ENCODE results near the gene CXCL11. TPM values are rescaled to one million over a fixed set of nuclear protein-coding genes. Genes with fewer than 3 reads are reported as not detected.
A peak's percentile ranks its signal among the peaks of the same experiment; 100 is the strongest.
"Not testable (repeated sequence)": the region's sequence is repeated elsewhere in the genome, so short reads cannot be mapped to it uniquely, and the experiment has no call there.

Gene CXCL11
- total and polyA plus RNA-seq, 2 of the 13 experiments (the other 11 are each of a cell fraction or from before 2014, with no cell fraction given), result 0.08 TPM; not detected in 1

DNA sequence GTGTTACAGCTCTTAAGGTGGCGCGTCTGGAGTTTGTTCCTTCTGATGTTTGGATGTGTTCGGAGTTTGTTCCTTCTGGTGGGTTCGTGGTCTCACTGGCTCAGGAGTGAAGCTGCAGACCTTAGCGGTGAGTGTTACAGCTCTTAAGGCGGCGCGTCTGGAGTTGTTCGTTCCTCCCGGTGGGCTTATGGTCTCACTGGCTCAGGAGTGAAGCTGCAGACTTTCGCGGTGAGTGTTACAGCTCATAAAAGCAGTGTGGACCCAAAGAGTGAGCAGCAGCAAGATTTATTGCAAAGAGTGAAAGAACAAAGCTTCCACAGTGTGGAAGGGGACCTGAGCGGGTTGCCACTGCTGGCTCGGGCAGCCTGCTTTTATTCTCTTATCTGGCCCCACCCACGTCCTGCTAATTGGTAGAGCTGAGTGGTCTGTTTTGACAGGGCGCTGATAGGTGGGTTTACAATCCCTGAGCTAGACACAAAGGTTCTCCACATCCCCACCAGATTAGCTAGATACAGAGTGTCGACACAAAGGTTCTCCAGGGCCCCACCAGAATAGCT lies 14.1 kb upstream of the CXCL11 start:
- H3K9ac ChIP-seq (ENCODE audit: insufficient read depth, low read depth, low read length); H3K36me3 ChIP-seq (replicated peaks in 1 of 2; ENCODE audit: control insufficient read depth in 1 of 2, insufficient read depth in 2 of 2, low read length in 2 of 2); H3K4me3 ChIP-seq (replicated peaks in 1 of 3; ENCODE audit: insufficient read depth in 1 of 3, low read depth in 2 of 3, low read length in 3 of 3); H3K27me3 ChIP-seq (ENCODE audit: control insufficient read depth in 1 of 2, insufficient read depth in 2 of 2, low read length in 2 of 2); H3K9me3 ChIP-seq (ENCODE audit: low read length); BruUV-seq (replicated peaks); DNase-seq (ENCODE audit: low spot score); H3K79me2 ChIP-seq (ENCODE audit: insufficient read depth, low read length); FAIRE-seq; H2AFZ ChIP-seq (ENCODE audit: low read length); CTCF ChIA-PET (ENCODE audit: low intra/inter-chr PET ratio, low total read pairs); H3K4me2 ChIP-seq (ENCODE audit: low read depth, low read length); H3K27ac ChIP-seq (ENCODE audit: extremely low read length, insufficient read depth, low read length); POLR2A ChIA-PET; intact Hi-C loops (cut with micrococcal nuclease; ENCODE audit: unreplicated experiment); ATAC-seq; in situ Hi-C loops (cut with HindIII; ENCODE audit: extremely low pct_ligation_motif_present, low pct_unique_long_range_greater_than_20kb); H3K4me1 ChIP-seq (ENCODE audit: insufficient read depth, low read length); H4K20me1 ChIP-seq (ENCODE audit: insufficient read depth, low read length): not testable (repeated sequence)
- 72% methylated on average over 11 of the region's 17 CpGs for WGBS (ENCODE audit: low lambda C conversion rate)

DNA sequence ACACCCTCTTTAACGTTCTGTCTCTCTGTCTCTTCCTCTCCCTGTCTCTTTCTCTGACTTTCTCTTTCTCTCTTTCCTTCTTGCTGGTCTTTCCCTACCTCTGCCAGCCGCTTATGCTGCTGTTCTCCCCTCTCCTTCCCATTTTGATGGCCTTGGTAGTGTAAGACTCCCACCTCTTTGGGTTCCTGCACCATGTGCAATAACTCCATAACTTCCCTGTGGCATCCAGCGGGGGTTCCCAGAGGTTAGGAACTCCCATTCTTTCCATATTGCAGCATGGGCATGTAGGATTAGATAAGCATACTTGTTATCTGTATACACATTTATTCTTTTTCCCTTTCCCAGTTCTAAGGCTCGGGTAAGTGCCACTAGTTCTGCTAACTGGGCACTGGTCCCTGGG lies 8.8 kb upstream of the CXCL11 start:
- CTCF ChIA-PET (ENCODE audit: low intra/inter-chr PET ratio, low total read pairs); H2AFZ ChIP-seq (ENCODE audit: low read length); H3K9me3 ChIP-seq (ENCODE audit: low read length); H3K4me3 ChIP-seq (replicated peaks in 1 of 3; ENCODE audit: insufficient read depth in 1 of 3, low read depth in 2 of 3, low read length in 3 of 3); DNase-seq (ENCODE audit: low spot score); FAIRE-seq; H3K27ac ChIP-seq (ENCODE audit: extremely low read length, insufficient read depth, low read length); H3K27me3 ChIP-seq (ENCODE audit: control insufficient read depth in 1 of 2, insufficient read depth in 2 of 2, low read length in 2 of 2); H3K36me3 ChIP-seq (replicated peaks in 1 of 2; ENCODE audit: control insufficient read depth in 1 of 2, insufficient read depth in 2 of 2, low read length in 2 of 2); H3K79me2 ChIP-seq (ENCODE audit: insufficient read depth, low read length); H3K4me2 ChIP-seq (ENCODE audit: low read depth, low read length); H4K20me1 ChIP-seq (ENCODE audit: insufficient read depth, low read length); intact Hi-C loops (cut with micrococcal nuclease; ENCODE audit: unreplicated experiment); in situ Hi-C loops (cut with HindIII; ENCODE audit: extremely low pct_ligation_motif_present, low pct_unique_long_range_greater_than_20kb); ATAC-seq; H3K9ac ChIP-seq (ENCODE audit: insufficient read depth, low read depth, low read length); H3K4me1 ChIP-seq (ENCODE audit: insufficient read depth, low read length); BruUV-seq (replicated peaks); POLR2A ChIA-PET: not testable (repeated sequence)
- 15% methylated on average over 4 of the region's 4 CpGs for WGBS (ENCODE audit: low lambda C conversion rate)

GRCh38 chr4:76043306-76043705 lies 7.4 kb upstream of the CXCL11 start:
- H3K36me3 ChIP-seq (replicated peaks in 1 of 2; ENCODE audit: control insufficient read depth in 1 of 2, insufficient read depth in 2 of 2, low read length in 2 of 2); ATAC-seq; H3K27ac ChIP-seq (ENCODE audit: extremely low read length, insufficient read depth, low read length); H3K79me2 ChIP-seq (ENCODE audit: insufficient read depth, low read length); CTCF ChIA-PET (ENCODE audit: low intra/inter-chr PET ratio, low total read pairs); H3K27me3 ChIP-seq (ENCODE audit: control insufficient read depth in 1 of 2, insufficient read depth in 2 of 2, low read length in 2 of 2); H3K4me1 ChIP-seq (ENCODE audit: insufficient read depth, low read length); in situ Hi-C loops (cut with HindIII; ENCODE audit: extremely low pct_ligation_motif_present, low pct_unique_long_range_greater_than_20kb); H3K4me3 ChIP-seq (replicated peaks in 1 of 3; ENCODE audit: insufficient read depth in 1 of 3, low read depth in 2 of 3, low read length in 3 of 3); H2AFZ ChIP-seq (ENCODE audit: low read length); H4K20me1 ChIP-seq (ENCODE audit: insufficient read depth, low read length); FAIRE-seq; H3K9ac ChIP-seq (ENCODE audit: insufficient read depth, low read depth, low read length); H3K9me3 ChIP-seq (ENCODE audit: low read length); BruUV-seq (replicated peaks); DNase-seq (ENCODE audit: low spot score); POLR2A ChIA-PET; H3K4me2 ChIP-seq (ENCODE audit: low read depth, low read length); intact Hi-C loops (cut with micrococcal nuclease; ENCODE audit: unreplicated experiment): not testable (repeated sequence)
- no CpG with 5 or more reads among the region's 18 CpGs for WGBS (ENCODE audit: low lambda C conversion rate)

- CTCF ChIA-PET (ENCODE audit: low intra/inter-chr PET ratio, low total read pairs); H3K9ac ChIP-seq (ENCODE audit: insufficient read depth, low read depth, low read length); H3K4me3 ChIP-seq (replicated peaks in 1 of 3; ENCODE audit: insufficient read depth in 1 of 3, low read depth in 2 of 3, low read length in 3 of 3); H3K9me3 ChIP-seq (ENCODE audit: low read length); H3K4me2 ChIP-seq (ENCODE audit: low read depth, low read length); ATAC-seq; H3K27me3 ChIP-seq (ENCODE audit: control insufficient read depth in 1 of 2, insufficient read depth in 2 of 2, low read length in 2 of 2); H4K20me1 ChIP-seq (ENCODE audit: insufficient read depth, low read length); H2AFZ ChIP-seq (ENCODE audit: low read length); H3K4me1 ChIP-seq (ENCODE audit: insufficient read depth, low read length); H3K27ac ChIP-seq (ENCODE audit: extremely low read length, insufficient read depth, low read length); intact Hi-C loops (cut with micrococcal nuclease; ENCODE audit: unreplicated experiment); in situ Hi-C loops (cut with HindIII; ENCODE audit: extremely low pct_ligation_motif_present, low pct_unique_long_range_greater_than_20kb); H3K36me3 ChIP-seq (replicated peaks in 1 of 2; ENCODE audit: control insufficient read depth in 1 of 2, insufficient read depth in 2 of 2, low read length in 2 of 2); DNase-seq (ENCODE audit: low spot score); POLR2A ChIA-PET; H3K79me2 ChIP-seq (ENCODE audit: insufficient read depth, low read length); FAIRE-seq: not testable (repeated sequence)
- 88% methylated on average over 12 of the region's 18 CpGs for WGBS (ENCODE audit: low lambda C conversion rate)
- BruUV-seq (replicated peaks), result TSS peak; percentile 78
These were observed 6.5 kb upstream of the CXCL11 start for GRCh38 chr4:76042241-76042998.
